Measurements from ENCODE around the gene SUCLG1.

- no peak for TF ChIP-seq POLR2A (IDR thresholded peaks at IDR 0.05; ENCODE audit: low read depth, low read length)
- no peak for TF ChIP-seq POLR2AphosphoS5 (IDR thresholded peaks at IDR 0.05; ENCODE audit: low read depth, low read length)
Observed at GRCh38 chr2:84496386-84496785, 37.3 kb upstream of the SUCLG1 start.

Data from GM12891 (cell line).